DOHH2 (cell line): ENCODE data around the gene INTS7.

ENCODE experiments used
- EZH2phosphoT487 ChIP-seq: fragments of 200-600 bp; sonication (generic); IDR thresholded peaks from 2 replicates; pipeline ENCODE4 v1.6.1; 2017; ENCODE audit warnings: borderline replicate concordance, mild to moderate bottlenecking, antibody characterized with exemption, low read length, moderate library complexity, mixed read lengths
- TF ChIP-seq, protein P1 (sequence below): fragments of 200-600 bp; sonication (generic); IDR thresholded peaks from one replicate; pipeline ENCODE4 v1.5.1; 2014; ENCODE audit warnings: antibody characterized with exemption, mild to moderate bottlenecking, low read depth, low read length; ENCODE audit not compliant: poor library complexity, severe bottlenecking

DNA sequence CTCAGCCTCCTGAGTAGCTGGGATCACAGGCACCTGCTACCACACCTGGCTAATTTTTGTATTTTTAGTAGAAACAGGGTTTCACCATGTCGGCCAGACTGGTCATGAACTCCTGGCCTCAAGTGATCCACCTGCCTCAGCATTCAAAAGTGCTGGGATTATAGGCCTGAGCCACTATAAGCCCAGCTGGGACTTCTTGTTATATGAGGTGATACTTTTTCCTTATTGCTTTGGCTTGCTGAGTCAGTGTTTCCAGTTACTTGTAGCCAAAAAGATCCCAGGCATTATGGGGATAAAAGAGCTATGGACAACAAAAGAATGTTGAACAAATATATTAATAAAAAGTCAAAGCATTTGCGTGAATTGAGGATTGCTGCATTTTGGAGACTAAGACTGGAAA, 134.9 kb downstream of the INTS7 start:
- TF ChIP-seq, protein P1, sequence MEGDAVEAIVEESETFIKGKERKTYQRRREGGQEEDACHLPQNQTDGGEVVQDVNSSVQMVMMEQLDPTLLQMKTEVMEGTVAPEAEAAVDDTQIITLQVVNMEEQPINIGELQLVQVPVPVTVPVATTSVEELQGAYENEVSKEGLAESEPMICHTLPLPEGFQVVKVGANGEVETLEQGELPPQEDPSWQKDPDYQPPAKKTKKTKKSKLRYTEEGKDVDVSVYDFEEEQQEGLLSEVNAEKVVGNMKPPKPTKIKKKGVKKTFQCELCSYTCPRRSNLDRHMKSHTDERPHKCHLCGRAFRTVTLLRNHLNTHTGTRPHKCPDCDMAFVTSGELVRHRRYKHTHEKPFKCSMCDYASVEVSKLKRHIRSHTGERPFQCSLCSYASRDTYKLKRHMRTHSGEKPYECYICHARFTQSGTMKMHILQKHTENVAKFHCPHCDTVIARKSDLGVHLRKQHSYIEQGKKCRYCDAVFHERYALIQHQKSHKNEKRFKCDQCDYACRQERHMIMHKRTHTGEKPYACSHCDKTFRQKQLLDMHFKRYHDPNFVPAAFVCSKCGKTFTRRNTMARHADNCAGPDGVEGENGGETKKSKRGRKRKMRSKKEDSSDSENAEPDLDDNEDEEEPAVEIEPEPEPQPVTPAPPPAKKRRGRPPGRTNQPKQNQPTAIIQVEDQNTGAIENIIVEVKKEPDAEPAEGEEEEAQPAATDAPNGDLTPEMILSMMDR = no peak
- no peak for TF ChIP-seq EZH2phosphoT487
